ENCODE results near the gene INO80D.
"Not testable (repeated sequence)": the region's sequence is repeated elsewhere in the genome, so short reads cannot be mapped to it uniquely, and the experiment has no call there.

INO80D gene

DNA sequence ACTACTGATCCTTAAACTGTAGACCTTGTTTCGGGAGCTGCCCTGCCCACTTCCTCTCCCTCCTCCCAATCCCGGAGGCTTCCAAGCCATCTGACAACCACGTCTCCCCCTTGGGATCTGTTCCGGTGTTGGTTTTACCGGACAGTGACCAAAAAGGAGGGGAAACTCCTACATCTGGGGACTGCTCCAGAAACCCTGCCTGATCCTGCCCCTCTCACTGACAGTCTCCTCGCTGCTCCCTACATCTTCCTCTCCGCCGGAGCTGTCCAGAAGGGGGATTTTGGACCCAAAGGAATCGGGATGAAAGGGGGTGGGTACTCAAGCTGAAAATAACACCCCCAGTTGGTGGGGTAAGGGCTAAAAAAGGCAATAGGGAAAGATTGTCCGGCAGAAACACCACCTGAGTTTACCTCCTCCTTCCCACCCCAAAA lies 1.5 kb downstream of the INO80D start:
- peak; percentile 10 to 35 for DNase-seq

DNA sequence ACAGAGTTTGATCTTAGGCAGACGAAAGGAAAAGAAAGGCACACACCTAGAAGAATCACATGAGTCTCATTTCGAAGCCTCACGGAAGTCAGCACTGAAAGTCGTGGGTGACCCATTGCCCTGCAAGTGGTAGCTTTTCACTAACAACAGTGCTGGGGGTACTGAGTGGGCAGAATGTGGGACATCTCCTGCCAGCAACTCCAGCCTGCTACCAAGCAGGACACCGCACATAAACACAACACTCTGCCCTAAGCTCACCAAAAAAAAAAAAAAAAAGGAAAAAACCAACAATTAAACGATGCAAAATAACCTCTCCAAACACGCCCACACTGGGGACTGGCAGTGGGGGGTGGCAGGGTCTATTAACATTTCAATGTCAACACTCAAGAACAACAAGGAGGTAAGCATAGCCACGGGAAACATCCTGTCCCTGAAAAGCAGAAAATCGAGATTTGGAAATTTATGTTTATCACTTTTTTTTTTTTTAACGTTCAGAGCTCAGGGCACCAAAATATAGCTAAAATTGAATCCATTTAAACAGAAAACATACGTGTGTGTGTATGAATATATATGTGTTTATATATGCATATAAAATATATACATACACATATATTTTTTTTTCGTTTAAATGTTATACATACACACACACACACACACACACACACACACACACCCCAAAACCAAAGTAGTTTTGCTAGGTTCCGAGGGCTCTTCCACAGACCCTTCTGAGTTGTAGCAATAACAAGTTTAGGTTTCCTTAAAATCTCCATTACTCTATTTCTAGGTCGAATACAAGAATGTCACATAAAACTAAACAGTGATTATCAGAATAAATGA lies 2.2 kb downstream of the INO80D start:
- DNase-seq = no peak

DNA sequence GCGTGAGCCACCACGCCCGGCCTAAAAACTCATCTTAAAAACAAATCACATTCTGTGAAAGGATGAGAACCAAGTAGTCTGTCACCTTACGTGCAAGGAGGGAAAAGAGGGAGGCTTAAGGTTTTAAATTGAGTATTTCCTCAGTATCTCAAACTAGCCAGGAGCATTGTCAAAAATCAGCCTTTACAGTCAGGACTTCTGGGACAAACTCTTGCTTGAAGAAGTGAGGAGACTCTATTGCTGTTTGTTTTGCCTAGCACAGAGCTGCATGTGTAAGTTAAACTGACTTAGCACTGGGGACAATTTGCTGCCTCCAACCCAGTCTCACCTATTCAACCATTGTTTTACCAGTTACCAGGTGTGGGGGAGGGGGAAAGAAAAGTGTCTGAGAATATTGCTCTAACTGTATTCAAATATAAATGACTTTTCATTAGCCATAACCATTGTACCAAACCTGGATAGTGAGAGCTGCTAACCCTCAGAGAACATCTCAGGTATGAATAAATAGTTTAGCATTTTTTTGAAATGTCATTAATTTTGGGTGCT lies 3.6 kb downstream of the INO80D start:
- DNase-seq = no peak

DNA sequence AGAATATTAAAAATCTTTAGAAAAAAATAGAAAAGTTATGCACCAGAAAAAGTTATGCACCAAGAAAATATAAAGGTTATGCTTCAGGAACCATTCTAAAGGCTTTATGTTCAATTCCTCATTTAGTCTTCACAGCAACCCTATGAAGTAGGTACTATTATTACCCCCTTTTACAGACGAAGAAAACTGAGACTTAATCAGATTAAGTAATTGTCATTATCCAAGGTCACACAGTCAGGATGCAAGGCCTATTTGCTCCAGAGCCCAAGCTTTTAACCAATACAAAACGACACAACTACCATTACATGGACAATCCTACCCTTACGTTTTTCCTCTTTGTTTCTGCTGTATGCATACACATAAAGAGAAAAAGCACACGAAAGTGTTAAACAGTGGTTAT lies 5.0 kb downstream of the INO80D start:
- no peak for DNase-seq

DNA sequence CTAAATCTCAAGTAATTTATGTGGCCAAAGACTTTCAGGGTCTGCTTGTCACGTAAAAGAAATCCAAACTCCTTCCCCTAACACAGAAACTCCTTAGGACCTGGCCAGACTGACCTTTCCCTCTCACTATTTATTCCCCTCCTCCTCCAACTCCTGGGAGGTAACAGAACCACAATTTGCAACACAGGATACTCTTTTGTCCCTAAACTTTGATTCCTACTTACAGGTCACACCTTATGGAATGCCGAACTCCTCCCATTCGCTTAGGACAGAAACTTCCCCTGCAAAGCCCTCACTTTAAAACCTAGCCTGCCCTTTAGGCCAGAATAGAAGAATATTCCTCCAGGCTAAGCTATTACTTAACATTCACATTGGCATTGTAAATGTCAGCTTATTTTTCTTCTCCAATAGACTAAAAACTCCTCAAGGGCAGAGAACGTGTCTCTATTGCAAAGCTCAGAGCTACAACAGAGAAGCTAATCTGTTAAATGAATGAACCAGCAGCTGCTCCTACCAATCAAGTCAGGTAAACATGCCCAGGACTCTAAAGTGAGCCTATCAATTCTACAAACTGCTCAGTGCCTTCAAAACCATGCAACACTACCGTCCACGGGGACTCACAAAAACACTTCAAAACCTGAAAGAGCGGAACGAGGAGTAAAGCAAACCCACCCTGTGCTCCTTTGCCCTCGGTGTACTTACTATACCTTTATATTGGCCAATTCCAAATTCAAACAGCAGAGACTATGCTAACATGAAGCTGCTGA lies 6.1 kb downstream of the INO80D start:
- no peak for DNase-seq

DNA sequence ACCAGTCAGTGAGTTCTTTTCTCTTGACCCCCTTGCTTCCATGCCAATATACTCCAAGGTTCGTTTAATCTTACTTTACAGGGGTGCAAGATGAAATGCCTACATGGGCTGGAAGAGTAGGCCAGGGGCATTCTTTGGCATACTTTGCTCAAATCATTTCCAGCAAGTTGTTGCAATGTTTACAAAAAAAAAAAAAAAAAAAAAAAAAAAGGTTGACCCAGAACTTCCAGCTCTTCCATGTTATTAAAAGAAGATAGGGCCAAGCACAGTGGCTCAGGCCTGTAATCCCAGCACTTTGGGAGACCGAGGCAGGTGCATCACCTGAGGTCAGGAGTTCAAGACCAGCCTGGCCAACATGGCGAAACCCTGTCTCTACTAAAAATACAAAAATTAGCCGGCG lies 8.1 kb downstream of the INO80D start:
- DNase-seq = not testable (repeated sequence)

DNA sequence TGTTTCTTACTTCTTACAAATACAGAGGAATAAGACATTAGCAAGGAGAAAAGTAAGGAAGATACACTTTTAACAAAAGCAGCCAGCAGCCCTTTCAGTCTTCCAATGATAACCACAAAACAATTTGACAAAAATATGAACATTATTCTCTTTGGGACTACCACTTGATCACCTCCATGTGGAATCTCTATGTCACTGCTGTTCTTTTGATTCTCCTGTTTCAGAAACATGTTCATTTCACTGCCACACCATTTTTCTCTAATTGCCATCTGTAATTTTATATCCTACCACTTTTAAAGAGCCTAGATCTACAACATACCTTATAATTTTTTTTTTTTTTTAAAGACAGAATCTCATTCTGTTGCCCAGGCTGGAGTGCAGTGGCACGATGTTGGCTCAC lies 10.9 kb downstream of the INO80D start:
- DNase-seq = no peak

DNA sequence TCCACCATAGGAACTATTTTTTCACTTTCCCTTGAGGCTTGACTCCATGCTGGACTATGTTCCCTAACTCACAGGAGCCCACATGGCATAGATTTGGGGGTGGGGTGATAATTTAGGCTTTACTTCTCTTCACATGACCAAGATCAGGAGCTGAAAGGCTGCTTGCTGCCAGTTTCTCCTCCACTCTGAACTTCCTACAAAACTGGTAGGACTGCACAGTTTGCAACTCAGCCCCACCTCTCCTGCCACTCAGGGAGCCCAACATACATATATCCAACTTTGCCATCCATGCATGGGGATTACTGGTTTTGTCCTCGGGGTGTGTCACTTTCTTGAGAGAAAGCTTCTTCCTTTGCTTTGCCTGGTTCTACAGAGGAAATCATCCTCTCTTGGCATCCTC lies 14.2 kb downstream of the INO80D start:
- DNase-seq = no peak

DNA sequence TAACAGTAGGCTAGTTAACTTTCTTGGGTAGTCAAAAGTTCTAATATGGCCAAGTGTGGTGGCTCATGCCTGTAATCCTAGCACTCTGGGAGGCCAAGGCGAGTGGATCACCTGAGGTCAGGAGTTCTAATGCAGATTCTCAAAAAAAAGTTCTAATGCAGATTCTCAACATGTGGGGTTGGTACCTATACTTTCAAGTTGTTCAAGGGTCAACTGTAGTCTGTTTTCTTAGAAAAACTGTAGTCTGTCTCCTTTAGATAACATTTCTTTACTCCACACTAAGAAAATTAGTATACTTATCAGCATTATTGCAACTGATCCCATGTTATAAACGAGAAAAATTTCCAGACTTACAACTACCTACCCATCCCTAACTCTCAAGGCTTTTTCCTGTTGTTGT lies 16.6 kb downstream of the INO80D start:
- DNase-seq = no peak

DNA sequence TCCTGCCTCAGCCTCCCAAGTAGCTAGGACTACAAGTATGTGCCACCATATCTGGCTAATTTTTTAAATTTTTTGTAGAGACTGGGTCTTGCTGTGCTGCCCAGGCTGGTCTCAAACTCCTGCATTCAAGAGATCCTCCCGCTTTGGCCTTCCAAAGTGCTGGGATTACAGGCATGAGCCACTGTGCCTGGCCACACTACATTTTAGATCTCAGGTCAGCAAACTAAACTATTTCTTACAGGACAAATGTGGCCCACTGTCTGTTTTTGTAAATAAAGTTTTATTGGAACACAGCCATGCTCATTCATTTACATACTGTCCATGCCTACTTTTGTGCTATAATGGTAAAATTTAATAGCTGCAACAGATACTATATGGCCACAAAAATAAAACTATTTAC lies 17.8 kb downstream of the INO80D start:
- DNase-seq = no peak

DNA sequence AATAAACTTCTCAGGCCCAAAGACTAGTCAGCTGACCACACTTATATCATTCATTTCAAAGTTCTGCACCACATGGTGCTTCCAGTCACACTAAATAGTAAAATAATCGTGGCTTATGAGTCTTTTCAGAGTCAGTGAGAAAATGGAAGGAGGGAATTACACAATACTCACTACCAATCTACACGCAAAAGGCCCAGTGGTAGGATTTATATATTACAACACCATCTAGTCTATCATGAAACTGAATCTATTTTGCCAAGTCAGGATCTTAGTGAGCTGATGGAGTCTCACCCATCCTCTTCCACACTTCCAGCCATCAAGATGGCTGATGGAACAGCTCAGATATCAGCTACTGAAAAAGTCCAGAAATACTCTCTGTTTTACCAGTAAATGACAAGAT lies 21.9 kb downstream of the INO80D start:
- no peak for DNase-seq

DNA sequence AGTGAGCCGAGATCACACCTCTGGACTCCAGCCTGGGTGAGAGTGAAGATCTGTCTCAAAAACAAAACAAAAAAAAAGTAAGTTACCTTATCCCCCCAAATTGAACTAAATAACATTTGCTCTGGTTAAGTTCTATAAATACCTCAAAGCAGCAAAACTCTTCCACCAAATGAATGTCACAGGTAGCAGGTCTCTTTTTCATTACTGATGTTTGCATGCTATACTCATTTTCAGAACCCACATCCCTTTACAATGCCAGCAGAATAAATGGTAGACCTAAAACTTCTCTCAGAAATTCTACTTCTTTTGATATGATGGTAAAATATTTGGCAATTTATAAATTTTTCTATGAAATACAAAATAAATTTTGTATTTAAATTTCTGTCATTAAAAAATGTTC lies 22.3 kb downstream of the INO80D start:
- no peak for DNase-seq

DNA sequence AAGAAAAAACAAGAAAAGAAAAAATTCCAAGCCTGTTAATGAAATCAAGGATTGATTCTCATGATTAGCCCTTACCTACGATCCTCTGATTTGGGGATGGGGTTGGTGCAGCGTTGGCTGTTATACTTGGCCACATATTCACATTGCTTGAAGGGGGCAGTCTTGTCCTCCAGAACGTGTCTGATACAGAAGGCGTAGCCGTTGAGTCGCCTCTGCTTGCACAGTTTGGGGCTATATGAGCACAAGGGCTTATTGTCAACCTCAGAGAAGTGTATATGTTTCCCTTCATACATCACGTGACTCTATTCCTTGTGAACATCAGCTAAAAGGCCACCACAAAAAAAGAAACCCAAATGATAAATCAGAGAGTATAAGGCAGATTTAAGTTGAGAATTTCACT lies 23.2 kb downstream of the INO80D start:
- no peak for DNase-seq

DNA sequence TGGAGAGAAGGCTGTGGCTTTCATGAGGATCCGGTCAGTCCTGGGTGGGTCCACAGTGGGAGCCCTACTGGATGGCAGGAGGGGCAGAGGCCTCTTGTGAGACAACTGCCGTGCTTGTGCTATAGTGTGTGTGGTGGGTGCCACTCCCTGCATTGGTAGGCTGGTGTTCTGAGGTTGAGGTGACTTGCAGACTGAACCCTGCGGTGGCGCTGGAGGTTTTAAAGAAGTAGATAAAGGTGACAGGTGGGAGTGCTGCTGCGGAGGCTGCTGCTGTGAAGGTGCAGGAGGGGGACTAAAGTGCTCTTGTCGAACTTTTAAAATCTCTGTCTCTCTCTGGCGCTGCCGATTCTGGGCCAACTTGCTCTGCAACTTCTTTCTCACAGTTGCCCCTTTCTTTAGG lies 29.7 kb downstream of the INO80D start:
- no peak for DNase-seq

DNA sequence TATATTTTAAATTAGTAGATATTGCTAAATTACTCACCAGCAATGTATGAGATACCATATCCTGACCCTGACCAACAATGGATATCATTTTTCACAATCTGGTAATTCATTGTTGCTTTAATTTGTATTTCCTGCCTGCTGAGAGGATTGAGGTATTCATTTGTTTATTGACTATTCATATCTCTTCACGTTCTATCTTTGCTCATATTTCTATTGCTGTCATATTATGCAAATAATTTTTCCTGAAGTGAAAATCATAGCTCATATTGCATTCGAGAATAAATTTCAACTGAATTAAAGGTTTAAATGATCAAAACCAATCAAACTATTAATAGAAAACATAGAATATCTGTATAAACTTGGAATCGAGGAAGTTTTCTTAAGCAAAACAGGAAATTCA lies 31.0 kb downstream of the INO80D start:
- no peak for DNase-seq

DNA sequence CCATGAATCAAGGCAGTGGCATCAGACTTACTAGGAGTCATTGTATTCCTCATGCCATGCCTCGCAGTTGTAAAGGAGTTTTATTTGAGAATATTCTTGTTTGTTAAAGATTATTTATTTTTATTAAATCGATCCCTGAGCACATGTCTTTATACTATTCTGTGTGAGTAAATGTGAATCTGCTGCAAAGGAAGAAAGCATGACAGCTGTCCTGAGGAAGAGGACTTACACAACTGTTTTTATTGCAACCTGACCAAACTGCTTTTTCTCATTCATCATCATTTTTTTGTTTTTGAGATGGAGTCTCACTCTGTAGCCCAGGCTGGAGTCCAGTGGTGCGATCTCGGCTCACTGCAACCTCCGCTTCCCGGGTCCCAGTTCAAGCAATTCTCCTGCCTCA lies 34.1 kb downstream of the INO80D start:
- no peak for DNase-seq

DNA sequence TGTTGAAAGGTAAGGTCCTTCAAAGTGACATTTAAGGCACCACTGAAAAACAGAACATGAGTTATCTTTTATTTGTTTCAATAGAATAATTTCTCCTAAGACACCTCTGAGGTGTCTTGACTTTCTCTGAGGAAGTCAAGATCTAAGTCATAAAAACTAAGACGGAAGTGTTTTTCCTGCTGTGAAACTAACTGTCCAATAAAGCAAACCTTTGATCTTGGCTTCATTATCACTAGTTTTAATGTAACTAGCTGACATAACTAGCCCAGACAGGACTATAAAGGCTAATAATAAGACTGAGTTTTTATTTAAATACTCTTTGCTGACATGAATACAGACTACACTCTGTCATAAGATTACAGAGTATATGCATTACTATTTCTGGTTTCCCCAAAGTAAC lies 36.6 kb downstream of the INO80D start:
- no peak for DNase-seq

DNA sequence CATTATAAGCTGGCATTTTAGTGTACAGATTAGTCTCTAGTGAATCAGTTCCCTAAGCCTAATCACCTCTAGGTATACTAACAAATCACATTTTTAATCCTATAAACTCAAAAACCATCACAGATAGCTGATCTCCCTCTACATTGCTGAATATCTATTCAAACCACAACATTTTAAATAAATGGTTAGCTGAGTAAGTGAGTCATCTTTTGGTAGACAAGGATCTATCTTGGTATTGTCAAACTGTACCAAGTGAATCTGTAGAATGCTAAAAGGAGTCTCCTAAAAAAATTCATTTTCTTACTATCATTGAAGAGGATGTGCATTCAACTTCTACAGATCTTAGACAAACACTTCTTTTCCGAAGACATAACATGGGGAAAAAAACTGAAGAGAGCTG lies 40.7 kb downstream of the INO80D start:
- DNase-seq = no peak

DNA sequence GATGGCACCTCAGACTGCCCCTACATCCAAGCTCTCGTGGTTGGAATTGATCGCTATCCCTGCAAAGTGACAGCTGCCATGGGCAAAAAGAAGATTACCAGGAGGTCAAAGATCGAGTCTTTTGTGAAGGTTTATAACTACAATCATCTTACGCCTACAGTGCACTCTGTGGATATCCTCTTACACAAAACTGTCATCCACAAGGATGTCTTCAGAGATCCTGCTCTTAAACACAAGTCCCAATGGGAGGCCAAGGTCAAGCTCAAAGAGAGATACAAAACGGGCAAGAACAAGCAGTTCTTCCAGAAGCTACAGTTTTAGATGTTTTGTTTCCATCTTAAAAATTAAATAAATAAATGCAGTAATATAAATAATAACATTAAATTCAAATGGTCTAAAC lies 45.4 kb downstream of the INO80D start:
- DNase-seq = no peak

DNA sequence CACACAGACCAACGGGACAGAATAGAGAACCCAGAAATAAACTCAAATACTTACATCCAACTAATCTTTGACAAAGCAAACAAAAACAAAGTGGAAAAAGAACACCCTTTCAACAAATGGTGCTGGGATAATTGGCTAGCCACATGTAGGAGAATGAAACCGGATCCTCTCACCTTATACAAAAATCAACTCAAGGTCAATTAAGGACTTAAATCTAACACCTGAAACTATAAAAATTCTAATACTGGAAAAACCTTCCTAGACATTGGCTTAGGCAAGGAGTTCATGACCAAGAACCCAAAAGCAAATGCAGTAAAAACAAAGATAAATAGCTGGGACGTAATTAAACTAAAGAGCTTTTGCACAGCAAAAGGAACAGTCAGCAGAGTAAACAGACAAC lies 50.6 kb downstream of the INO80D start:
- not testable (repeated sequence) for DNase-seq

DNA sequence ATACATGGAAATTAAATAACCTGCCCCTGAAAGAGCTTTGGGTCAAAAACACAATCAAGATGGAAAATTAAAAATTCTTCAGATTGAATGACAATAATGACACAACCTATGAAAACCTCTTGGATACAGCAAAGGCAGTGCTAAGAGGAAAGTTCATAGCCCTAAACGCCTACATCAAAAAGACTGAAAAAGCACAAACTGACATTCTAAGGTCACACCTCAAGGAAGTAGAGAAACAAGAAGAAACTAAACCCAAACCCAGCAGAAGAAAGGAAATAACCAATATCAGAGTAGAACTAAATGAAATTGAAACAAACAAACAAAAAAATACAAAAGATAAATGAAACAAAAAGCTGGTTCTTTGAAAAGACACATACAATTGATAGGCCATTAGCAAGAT lies 52.5 kb downstream of the INO80D start:
- not testable (repeated sequence) for DNase-seq

DNA sequence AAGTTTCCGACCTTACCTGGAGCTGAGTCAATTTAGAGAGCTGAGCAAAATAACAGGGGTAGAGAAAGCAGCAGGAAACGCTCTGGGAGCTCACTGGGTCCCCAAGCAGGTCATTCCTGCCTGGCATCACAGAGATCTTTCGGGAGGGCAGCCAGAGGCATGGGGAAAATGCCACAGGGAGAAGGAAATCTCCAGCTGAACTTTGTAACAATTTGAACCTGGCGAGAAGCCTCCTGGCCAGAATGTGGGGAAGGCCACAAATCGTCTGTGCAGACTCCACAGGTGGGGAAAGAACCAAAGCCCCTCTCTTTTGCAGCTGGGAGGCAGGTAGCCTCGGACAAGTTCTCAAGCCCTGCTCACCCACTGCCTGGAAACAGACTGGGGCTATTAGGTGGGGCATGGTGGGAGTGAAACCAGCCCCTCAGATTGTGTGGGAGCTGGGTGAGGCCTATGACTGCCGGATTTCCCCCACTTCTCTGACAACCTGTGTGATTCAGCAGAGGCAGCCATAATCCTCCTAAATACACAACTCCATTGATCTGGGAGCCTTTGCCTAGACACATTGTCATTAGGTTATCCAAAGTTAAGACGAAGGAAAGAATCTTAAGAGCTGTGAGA lies 53.9 kb downstream of the INO80D start:
- DNase-seq = no peak

DNA sequence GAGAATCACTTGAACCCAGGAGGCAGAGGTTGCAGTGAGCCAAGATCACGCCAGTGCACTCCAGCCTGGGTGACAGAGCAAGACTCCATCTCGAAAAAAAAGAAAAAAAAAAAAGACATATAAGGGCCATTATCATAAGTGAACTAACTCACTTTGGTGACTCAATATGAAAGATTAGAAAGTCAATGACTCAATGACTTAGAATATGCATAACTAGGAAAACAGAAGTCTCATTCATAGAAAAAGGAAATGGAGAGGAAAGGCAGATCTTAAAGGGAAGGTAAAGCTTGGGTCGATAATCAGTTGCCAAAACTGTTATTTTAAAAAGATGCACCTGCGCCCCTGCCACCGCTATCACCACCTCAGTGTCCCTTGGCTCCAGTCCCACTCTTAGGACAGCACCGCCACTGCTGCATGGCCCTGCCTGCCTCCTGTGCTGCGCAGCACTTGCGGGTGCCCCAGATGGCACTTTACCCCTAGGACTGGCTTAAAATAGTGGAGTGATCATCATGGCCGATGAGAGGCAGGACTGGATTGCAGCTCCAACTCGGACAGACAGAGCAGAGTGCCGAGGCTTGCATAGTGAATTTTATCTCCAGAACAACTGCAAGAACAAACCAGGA lies 54.7 kb downstream of the INO80D start:
- DNase-seq = no peak

Measured in SHP77 (cell line).